Neural progenitor cell (in vitro differentiated cells): ENCODE data around the gene HSPA12A. TPM values are rescaled to one million over a fixed set of nuclear protein-coding genes. Genes with fewer than 3 reads are reported as not detected.

Source experiments
- DNase-seq: peaks from one replicate; pipeline ENCODE4 v3.0.0-alpha.2; 2016; ENCODE audit warnings: low spot score
- H2AFZ ChIP-seq: fragments of 200-600 bp; sonication (generic); replicated peaks from 2 replicates; pipeline ENCODE4 v1.6.1; 2016; ENCODE audit warnings: antibody characterized with exemption
- H3F3A ChIP-seq: fragments of 200-600 bp; sonication (generic); 2 replicates; pipeline ENCODE4 v1.6.1; 2016; ENCODE audit warnings: antibody characterized with exemption, low read depth
- H3K27ac ChIP-seq: fragments of 200-600 bp; sonication (generic); 2 replicates; pipeline ENCODE4 v1.5.1; 2016; ENCODE audit warnings: mild to moderate bottlenecking
- H3K27me3 ChIP-seq: fragments of 200-600 bp; sonication (generic); 2 replicates; pipeline ENCODE4 v1.6.1; 2016; ENCODE audit warnings: mild to moderate bottlenecking, moderate library complexity
- H3K36me3 ChIP-seq: fragments of 200-600 bp; sonication (generic); 2 replicates; pipeline ENCODE4 v1.5.1; 2016
- H3K4me1 ChIP-seq: fragments of 200-600 bp; sonication (generic); 2 replicates; pipeline ENCODE4 v1.6.1; 2016; ENCODE audit warnings: mixed run types
- H3K4me2 ChIP-seq: fragments of 200-600 bp; sonication (generic); 2 replicates; pipeline ENCODE4 v1.6.1; 2016
- H3K4me3 ChIP-seq: fragments of 200-600 bp; sonication (generic); 2 replicates; pipeline ENCODE4 v1.5.1; 2016
- H3K79me2 ChIP-seq: fragments of 200-600 bp; sonication (generic); 2 replicates; pipeline ENCODE4 v1.6.1; 2016; ENCODE audit warnings: low read depth
- H3K9ac ChIP-seq: fragments of 200-600 bp; sonication (generic); 2 replicates; pipeline ENCODE4 v1.6.1; 2016
- H3K9me3 ChIP-seq: fragments of 200-600 bp; sonication (generic); 2 replicates; pipeline ENCODE4 v1.5.1; 2016; ENCODE audit warnings: low read depth
- H4K20me1 ChIP-seq: fragments of 200-600 bp; sonication (generic); 2 replicates; pipeline ENCODE4 v1.6.1; 2016; ENCODE audit warnings: low read depth
- H3K27ac Mint-ChIP-seq: 3 replicates; pipeline ENCODE4 v1.8.0; 2021; ENCODE audit warnings: mixed read lengths
- H3K27me3 Mint-ChIP-seq: 2 replicates; pipeline ENCODE4 v1.8.0; 2022; ENCODE audit warnings: low read depth, mild to moderate bottlenecking, inconsistent platforms, moderate library complexity, mixed read lengths; ENCODE audit not compliant: insufficient read depth
- H3K36me3 Mint-ChIP-seq: 3 replicates; pipeline ENCODE4 v1.8.0; 2021; ENCODE audit warnings: mixed read lengths
- H3K4me1 Mint-ChIP-seq: 3 replicates; pipeline ENCODE4 v1.8.0; 2021; ENCODE audit warnings: mixed read lengths
- H3K4me3 Mint-ChIP-seq: 3 replicates; pipeline ENCODE4 v1.8.0; 2021; ENCODE audit warnings: mild to moderate bottlenecking, moderate library complexity, mixed read lengths
- H3K9me3 Mint-ChIP-seq: 3 replicates; pipeline ENCODE4 v1.8.0; 2020; ENCODE audit warnings: mixed read lengths
- CTCF ChIP-seq: fragments of 200-600 bp; sonication (generic); IDR thresholded peaks from 2 replicates; pipeline ENCODE4 v1.5.1; 2017; ENCODE audit warnings: antibody characterized with exemption, mild to moderate bottlenecking
- EZH2 ChIP-seq: fragments of 200-600 bp; sonication (generic); IDR thresholded peaks from 2 replicates; pipeline ENCODE4 v1.6.1; 2017; ENCODE audit warnings: antibody characterized with exemption, mild to moderate bottlenecking, moderate library complexity
- EZH2phosphoT487 ChIP-seq: fragments of 200-600 bp; sonication (generic); IDR thresholded peaks from 2 replicates; pipeline ENCODE4 v1.6.1; 2017; ENCODE audit warnings: antibody characterized with exemption
- total RNA-seq: library from RNA; depleted of rRNA; stranded (reverse); fragments of >200 nt; gene quantifications from 2 replicates; pipeline ENCODE4 v1.2.3, GENCODE V29; 2015; ENCODE audit warnings: low replicate concordance

HSPA12A gene
- total RNA-seq, 1 donor from 2014 or later = 5.6 TPM

- no peaks in the 10 kb centered on the region for H3K4me1 ChIP-seq
- no peaks in the 10 kb centered on the region for H3K36me3 ChIP-seq
- Mint-ChIP-seq H3K27me3 (peaks cover 2% of the 10 kb centered on the region), H3K27ac (peak overlapping the region; percentile 46), H3K36me3 (no peaks in the 10 kb centered on the region), H3K9me3 (no peaks in the 10 kb centered on the region), H3K4me3 (no peak overlapping the region), H3K4me1 (peaks cover 20% of the 10 kb centered on the region)
- H3K27me3 ChIP-seq = no peaks in the 10 kb centered on the region
- no peak overlapping the region for H3K4me2 ChIP-seq
- H4K20me1 ChIP-seq = no peaks in the 10 kb centered on the region
- TF ChIP-seq EZH2phosphoT487 = no peak
- no peak for TF ChIP-seq EZH2
- no peak for TF ChIP-seq CTCF
- DNase-seq = no peak
- H2AFZ ChIP-seq = no peak overlapping the region
- H3K9ac ChIP-seq = no peak overlapping the region
- H3K79me2 ChIP-seq = no peaks in the 10 kb centered on the region
- H3K9me3 ChIP-seq = no peaks in the 10 kb centered on the region
- H3F3A ChIP-seq = no peaks in the 10 kb centered on the region
- no peak overlapping the region for H3K4me3 ChIP-seq
- no peak overlapping the region for H3K27ac ChIP-seq
Measured at GRCh38 chr10:116772909-116773705, 30.7 kb upstream of the HSPA12A start.

GRCh38 chr10:116771959-116772585, 29.7 kb upstream of the HSPA12A start:
- Histone ChIP-seq H2AFZ (no peak overlapping the region), H3K4me3 (no peak overlapping the region), H3K4me2 (no peak overlapping the region), H3K79me2 (no peaks in the 10 kb centered on the region), H3K27ac (no peak overlapping the region), H3K9me3 (no peaks in the 10 kb centered on the region), H3K36me3 (no peaks in the 10 kb centered on the region), H3F3A (no peaks in the 10 kb centered on the region), H3K4me1 (peaks cover 3% of the 10 kb centered on the region), H4K20me1 (no peaks in the 10 kb centered on the region), H3K9ac (no peak overlapping the region), H3K27me3 (no peaks in the 10 kb centered on the region)
- H3K4me3 Mint-ChIP-seq = no peak overlapping the region
- no peaks in the 10 kb centered on the region for H3K36me3 Mint-ChIP-seq
- no peak overlapping the region for H3K27ac Mint-ChIP-seq
- H3K9me3 Mint-ChIP-seq = no peaks in the 10 kb centered on the region
- TF ChIP-seq EZH2phosphoT487 (no peak), EZH2 (no peak), CTCF (no peak)
- H3K27me3 Mint-ChIP-seq = peaks cover 2% of the 10 kb centered on the region
- no peak for DNase-seq
- peaks cover 25% of the 10 kb centered on the region for H3K4me1 Mint-ChIP-seq

GRCh38 chr10:116771101-116771958, 29.0 kb upstream of the HSPA12A start:
- TF ChIP-seq EZH2phosphoT487 (no peak), CTCF (no peak), EZH2 (no peak)
- H3K27me3 Mint-ChIP-seq = peaks cover 2% of the 10 kb centered on the region
- H3K9me3 Mint-ChIP-seq = no peaks in the 10 kb centered on the region
- Histone ChIP-seq H4K20me1 (no peaks in the 10 kb centered on the region), H3K4me2 (no peak overlapping the region), H3F3A (no peaks in the 10 kb centered on the region), H3K4me3 (no peak overlapping the region), H3K9me3 (no peaks in the 10 kb centered on the region), H3K79me2 (no peaks in the 10 kb centered on the region), H3K27ac (no peak overlapping the region), H3K4me1 (peaks cover 3% of the 10 kb centered on the region), H3K27me3 (no peaks in the 10 kb centered on the region), H2AFZ (no peak overlapping the region), H3K9ac (no peak overlapping the region), H3K36me3 (no peaks in the 10 kb centered on the region)
- H3K36me3 Mint-ChIP-seq = no peaks in the 10 kb centered on the region
- H3K4me1 Mint-ChIP-seq = peaks cover 25% of the 10 kb centered on the region
- peak overlapping the region; percentile 15 for H3K4me3 Mint-ChIP-seq
- no peak overlapping the region for H3K27ac Mint-ChIP-seq
- no peak for DNase-seq
